Right lobe of liver (tissue), 4 donors: ENCODE results near the gene OR8G1.

Experiments
- POLR2A ChIP-seq: fragments of 450-650 bp; IDR thresholded peaks from one replicate; pipeline ENCODE4 v1.6.1; 2017; ENCODE audit warnings: antibody characterized with exemption, mild to moderate bottlenecking
- TF ChIP-seq, protein P1 (sequence below), 4 donors: fragments of 200-600 bp in 3 of 4; fragments of 450-650 bp in 1 of 4; IDR thresholded peaks; one replicate each; pipeline versions ENCODE4 v1.5.1 to v1.8.0; 2016 to 2022; ENCODE audit warnings: antibody characterized with exemption in 4 of 4, mild to moderate bottlenecking in 2 of 4
- donor health status: DM: no; HTN: no; CAD: no.
- donor health status: DM: no; HTN: no; CAD: no.
- donor health status: DM: no; HTN: yes; CAD: no.

DNA sequence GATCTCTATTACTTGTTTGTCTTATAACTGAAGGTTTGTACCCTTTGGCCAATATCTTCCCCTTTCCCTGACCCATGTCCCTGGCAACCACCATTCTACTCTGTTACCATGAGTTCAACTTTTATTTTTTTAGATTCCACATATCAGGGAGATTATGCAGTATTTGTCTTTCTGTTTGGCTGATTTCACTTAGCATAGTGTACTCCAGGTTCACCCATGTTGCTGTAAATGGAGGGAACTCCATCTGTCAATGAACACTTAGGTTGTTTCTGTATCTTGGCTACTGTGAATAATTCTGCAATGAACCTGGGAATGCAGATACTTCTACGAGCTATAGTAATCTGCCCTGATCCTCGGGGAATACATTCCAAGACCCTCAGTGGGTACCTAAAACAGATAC is 42.9 kb upstream of the OR8G1 start:
- no peak for TF ChIP-seq POLR2A
- TF ChIP-seq, protein P1, sequence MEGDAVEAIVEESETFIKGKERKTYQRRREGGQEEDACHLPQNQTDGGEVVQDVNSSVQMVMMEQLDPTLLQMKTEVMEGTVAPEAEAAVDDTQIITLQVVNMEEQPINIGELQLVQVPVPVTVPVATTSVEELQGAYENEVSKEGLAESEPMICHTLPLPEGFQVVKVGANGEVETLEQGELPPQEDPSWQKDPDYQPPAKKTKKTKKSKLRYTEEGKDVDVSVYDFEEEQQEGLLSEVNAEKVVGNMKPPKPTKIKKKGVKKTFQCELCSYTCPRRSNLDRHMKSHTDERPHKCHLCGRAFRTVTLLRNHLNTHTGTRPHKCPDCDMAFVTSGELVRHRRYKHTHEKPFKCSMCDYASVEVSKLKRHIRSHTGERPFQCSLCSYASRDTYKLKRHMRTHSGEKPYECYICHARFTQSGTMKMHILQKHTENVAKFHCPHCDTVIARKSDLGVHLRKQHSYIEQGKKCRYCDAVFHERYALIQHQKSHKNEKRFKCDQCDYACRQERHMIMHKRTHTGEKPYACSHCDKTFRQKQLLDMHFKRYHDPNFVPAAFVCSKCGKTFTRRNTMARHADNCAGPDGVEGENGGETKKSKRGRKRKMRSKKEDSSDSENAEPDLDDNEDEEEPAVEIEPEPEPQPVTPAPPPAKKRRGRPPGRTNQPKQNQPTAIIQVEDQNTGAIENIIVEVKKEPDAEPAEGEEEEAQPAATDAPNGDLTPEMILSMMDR (IDR thresholded peaks at IDR 0.05): no peak
